ENCODE results near the gene STRBP.

STRBP gene

GRCh38 chr9:123091459-123091858 is 176.9 kb downstream of the STRBP start:
- no peak for DNase-seq

GRCh38 chr9:123090956-123091355 is 177.4 kb downstream of the STRBP start:
- no peak for DNase-seq

DNA sequence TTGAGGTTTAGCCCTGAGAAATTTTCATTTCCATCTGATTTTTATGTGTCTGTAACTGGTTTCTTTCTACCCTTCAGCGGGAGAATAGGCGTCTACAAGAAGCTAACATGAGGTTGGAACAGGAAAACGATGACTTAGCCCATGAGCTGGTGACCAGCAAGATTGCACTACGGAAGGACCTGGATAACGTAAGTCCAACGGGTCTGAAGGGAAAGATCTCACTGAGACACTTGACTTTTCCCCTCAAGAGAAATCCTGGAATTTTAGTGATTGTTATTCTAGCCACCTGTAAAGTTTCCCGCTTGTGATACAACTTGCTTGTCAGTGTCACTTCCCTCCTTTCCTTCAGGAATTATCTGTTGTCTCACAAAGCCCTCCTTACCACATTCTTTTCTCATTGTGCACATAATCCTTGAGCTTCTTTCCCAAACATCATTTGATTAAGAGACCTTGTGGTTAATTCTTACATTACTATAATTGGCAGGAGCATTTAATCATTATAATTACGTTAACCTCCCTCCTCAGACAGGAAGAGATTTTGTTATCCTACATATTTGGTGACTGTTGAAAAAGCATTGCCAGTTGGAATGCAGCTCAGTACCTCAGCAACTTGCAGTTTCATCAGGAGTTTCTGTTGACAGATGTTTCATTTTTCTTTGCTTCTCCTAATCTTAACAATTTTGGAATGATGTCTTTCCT is 178.0 kb downstream of the STRBP start:
- no peak for DNase-seq

GRCh38 chr9:123089790-123090189 is 178.6 kb downstream of the STRBP start:
- no peak for DNase-seq

- DNase-seq = no peak
Measured at GRCh38 chr9:123089040-123089439, 179.3 kb downstream of the STRBP start.

DNA sequence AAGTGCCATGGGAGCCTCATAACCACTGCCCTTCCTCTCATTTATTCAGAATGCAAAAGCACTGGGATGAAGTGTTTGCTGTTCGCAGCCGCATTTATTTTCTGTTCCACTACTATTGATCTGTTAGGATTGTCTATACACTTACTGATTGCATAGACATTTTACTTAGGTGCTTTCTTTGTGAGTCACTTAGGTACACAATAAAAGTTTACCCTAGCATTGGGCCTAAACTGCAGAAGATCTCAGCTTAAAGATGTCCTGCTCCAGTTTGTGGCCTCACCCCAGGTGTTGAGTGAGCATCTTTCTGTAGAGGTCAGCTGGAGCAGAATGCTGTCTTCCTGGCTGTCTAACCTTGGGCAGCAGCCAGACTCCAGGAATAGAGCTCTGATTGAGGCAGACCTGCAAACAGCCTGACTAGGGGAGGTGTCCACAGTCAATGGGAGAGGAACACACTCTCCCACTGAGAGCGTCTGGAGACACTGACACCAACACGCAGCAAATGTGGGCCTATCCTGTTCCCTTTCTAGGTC is 181.0 kb downstream of the STRBP start:
- DNase-seq = no peak

- no peak for DNase-seq
Measured at GRCh38 chr9:123085916-123086315, 182.5 kb downstream of the STRBP start.

- DNase-seq = no peak
Measured at GRCh38 chr9:123084256-123084655, 184.1 kb downstream of the STRBP start.

GRCh38 chr9:123083680-123084079 is 184.7 kb downstream of the STRBP start:
- DNase-seq = no peak

DNA sequence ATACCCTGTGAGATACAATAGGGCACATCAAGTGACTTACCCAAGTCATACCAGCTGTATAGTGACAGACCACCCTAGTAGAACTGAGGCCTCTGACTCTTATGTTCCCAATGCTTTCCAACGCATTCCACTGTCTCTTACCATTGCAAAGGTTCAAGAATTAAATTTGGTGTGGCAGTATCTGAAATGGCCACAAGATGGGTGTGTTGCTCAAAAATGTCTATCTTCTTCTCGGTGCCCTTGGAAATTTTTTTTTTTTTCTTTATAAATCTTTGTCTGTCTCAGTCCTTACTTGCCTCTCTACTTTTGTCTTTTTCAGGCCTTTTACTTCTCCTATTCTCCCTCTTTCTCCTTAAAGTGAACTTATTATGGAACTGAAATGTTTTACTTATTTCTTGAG is 186.6 kb downstream of the STRBP start:
- DNase-seq = no peak

DNA sequence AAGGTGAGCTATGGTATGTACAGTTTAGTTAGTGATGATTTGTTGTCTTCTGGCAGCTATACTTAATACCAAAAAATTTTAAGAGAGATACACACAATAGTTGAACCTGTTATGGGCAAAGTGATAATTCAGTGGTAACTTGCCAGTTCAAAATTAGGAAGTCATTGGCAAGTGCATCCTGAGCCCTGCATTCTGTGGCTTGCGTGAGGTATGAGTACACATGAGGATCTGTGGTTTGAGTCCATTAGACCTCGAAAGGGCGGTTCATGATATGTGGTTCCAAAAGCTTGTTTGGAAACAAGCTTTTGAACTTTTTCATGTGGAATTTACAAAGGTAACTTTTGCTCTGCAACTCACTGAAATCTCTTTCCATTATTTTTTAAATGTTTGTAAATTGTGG is 187.9 kb downstream of the STRBP start:
- no peak for DNase-seq

DNA sequence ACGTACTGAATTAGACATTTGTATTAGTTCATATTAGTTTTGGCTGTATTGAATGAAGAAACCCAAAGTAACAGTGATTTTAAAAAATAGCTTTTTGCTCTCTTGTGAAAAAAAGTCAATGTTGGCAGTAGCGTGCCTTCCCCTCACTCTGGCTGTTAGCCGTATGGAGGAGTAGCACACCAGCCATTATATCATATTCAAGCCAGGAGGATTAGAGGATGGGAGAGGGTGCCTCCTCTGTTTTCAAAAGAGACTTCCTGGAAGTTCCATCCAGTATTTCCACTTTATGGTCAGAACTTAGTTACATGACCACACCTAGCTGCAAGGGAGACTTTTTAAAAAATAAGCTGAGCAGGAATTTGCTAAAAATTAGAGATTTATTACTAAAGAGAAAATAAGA is 193.8 kb downstream of the STRBP start:
- DNase-seq = no peak

DNA sequence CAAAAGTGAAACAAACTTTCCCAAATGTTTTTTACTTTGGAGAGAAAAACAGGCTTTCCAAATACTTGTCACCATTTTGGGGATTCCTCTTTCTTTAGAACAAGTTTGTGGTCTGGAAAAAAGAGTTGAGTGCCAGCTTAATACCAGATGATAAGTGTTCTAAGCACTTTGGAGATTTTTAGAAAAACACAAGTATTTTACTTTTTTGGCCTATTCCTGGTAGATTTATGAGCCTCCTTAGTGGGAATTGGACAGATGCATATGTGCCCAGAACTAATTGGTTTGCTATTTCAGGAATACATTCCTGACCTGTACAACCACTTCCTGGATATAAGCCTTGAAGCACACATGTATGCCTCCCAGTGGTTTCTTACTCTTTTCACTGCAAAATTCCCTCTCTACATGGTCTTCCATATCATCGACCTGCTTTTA is 194.4 kb downstream of the STRBP start:
- DNase-seq = no peak

DNA sequence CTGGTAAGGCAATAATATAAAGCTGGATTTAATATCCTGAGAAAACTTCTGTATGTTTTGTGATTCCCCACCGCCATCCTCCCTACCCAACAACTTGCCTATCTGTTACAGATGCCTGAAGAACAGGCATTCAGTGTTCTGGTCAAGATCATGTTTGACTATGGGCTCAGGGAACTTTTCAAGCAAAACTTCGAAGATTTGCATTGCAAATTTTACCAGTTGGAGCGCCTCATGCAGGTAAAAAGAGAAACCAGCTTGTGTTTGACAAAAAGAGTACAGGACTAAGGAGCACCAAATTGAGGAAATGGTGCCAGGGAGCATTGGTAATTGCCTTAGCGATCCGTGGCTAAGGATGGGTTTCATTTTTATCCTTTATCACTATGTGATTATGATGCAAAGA is 194.9 kb downstream of the STRBP start:
- no peak for DNase-seq

- no peak for DNase-seq
Measured at GRCh38 chr9:123072407-123072995, 195.9 kb downstream of the STRBP start.
